ENCODE data around the gene METTL14. TPM values are rescaled to one million over a fixed set of nuclear protein-coding genes. Genes with fewer than 3 reads are reported as not detected.

METTL14 gene
- polyA plus RNA-seq, 3 donors: 6.6 to 19.2 (median 8.2) TPM

- Histone ChIP-seq H2AFZ (ENCODE audit: insufficient read depth, low read depth, low read length, poor library complexity, severe bottlenecking) (no peak overlapping the region), H3K4me2 (replicated peaks; ENCODE audit: extremely low read depth, low read length, poor library complexity, severe bottlenecking) (no peak overlapping the region), H3K79me2 (ENCODE audit: insufficient read depth, low read length) (no peaks in the 10 kb centered on the region), H3K36me3 (replicated peaks in 1 of 2; ENCODE audit: control insufficient read depth in 1 of 2, insufficient read depth in 2 of 2, low read length in 2 of 2) (peaks cover 71 to 96% of the 10 kb centered on the region in 2 donors), H3K4me1 (ENCODE audit: control insufficient read depth in 1 of 2, insufficient read depth in 2 of 2, low read length in 2 of 2) (no peaks in the 10 kb centered on the region), H3K27me3 (ENCODE audit: control insufficient read depth in 2 of 2, insufficient read depth in 2 of 2, low read length in 2 of 2) (no peaks in the 10 kb centered on the region), H3K9me3 (replicated peaks in 1 of 2; ENCODE audit: control insufficient read depth in 1 of 2, insufficient read depth in 1 of 2, low read length in 2 of 2) (no peaks in the 10 kb centered on the region), H4K20me1 (ENCODE audit: insufficient read depth, low read length) (no peaks in the 10 kb centered on the region), H3K27ac (ENCODE audit: low read depth in 1 of 2, low read length in 2 of 2) (no peak overlapping the region), H3K4me3 (replicated peaks in 1 of 3; ENCODE audit: low read depth in 2 of 3, low read length in 3 of 3) (no peak overlapping the region), H3K9ac (ENCODE audit: insufficient read depth, low read length, poor library complexity, severe bottlenecking) (no peak overlapping the region)
- Mint-ChIP-seq H3K36me3 (peaks cover 67 to 70% of the 10 kb centered on the region in 2 donors), H3K4me3 (no peak overlapping the region), H3K4me1 (peaks cover 6% of the 10 kb centered on the region), H3K27ac (no peak overlapping the region), H3K27me3 (ENCODE audit: low read depth in 3 of 3) (no peaks in the 10 kb centered on the region), H3K9me3 (no peaks in the 10 kb centered on the region)
- WGBS (ENCODE audit: insufficient coverage): no CpG with 5 or more reads among the region's 2 CpGs
- TF ChIP-seq CTCF (IDR thresholded peaks at IDR 0.05): no peak
- DNase-seq: no peak
- intact Hi-C loops (cut with micrococcal nuclease): no loop called here
Measured at GRCh38 chr4:118754890-118755289, 69.7 kb downstream of the METTL14 start.

GRCh38 chr4:118755438-118756226 lies 70.4 kb downstream of the METTL14 start:
- H3K4me3 ChIP-seq (replicated peaks in 1 of 3; ENCODE audit: low read depth in 2 of 3, low read length in 3 of 3): no peak overlapping the region

More at GRCh38 chr4:118755438-118756226, 70.4 kb downstream of the METTL14 start:
- no peak overlapping the region for H3K4me2 ChIP-seq (replicated peaks; ENCODE audit: extremely low read depth, low read length, poor library complexity, severe bottlenecking)
- no peaks in the 10 kb centered on the region for H4K20me1 ChIP-seq (ENCODE audit: insufficient read depth, low read length)
- peaks cover 63 to 95% of the 10 kb centered on the region in 2 donors for H3K36me3 ChIP-seq (replicated peaks in 1 of 2; ENCODE audit: control insufficient read depth in 1 of 2, insufficient read depth in 2 of 2, low read length in 2 of 2)
- no peak for TF ChIP-seq CTCF (IDR thresholded peaks at IDR 0.05)
- H3K27me3 ChIP-seq (ENCODE audit: control insufficient read depth in 2 of 2, insufficient read depth in 2 of 2, low read length in 2 of 2): no peaks in the 10 kb centered on the region
- H3K4me1 ChIP-seq (ENCODE audit: control insufficient read depth in 1 of 2, insufficient read depth in 2 of 2, low read length in 2 of 2): no peaks in the 10 kb centered on the region
- H3K79me2 ChIP-seq (ENCODE audit: insufficient read depth, low read length): no peaks in the 10 kb centered on the region
- H3K9me3 Mint-ChIP-seq: no peaks in the 10 kb centered on the region
- H2AFZ ChIP-seq (ENCODE audit: insufficient read depth, low read depth, low read length, poor library complexity, severe bottlenecking): no peak overlapping the region
- peaks cover 6% of the 10 kb centered on the region for H3K4me1 Mint-ChIP-seq
- H3K27me3 Mint-ChIP-seq (ENCODE audit: low read depth in 3 of 3): no peaks in the 10 kb centered on the region
- H3K4me3 Mint-ChIP-seq: no peak overlapping the region
- peaks cover 70 to 74% of the 10 kb centered on the region in 2 donors for H3K36me3 Mint-ChIP-seq
- H3K27ac ChIP-seq (ENCODE audit: low read depth in 1 of 2, low read length in 2 of 2): no peak overlapping the region
- intact Hi-C loops (cut with micrococcal nuclease): no loop called here
- no peak overlapping the region for H3K9ac ChIP-seq (ENCODE audit: insufficient read depth, low read length, poor library complexity, severe bottlenecking)
- no peak for DNase-seq
- no peak overlapping the region for H3K27ac Mint-ChIP-seq
- no peaks in the 10 kb centered on the region for H3K9me3 ChIP-seq (replicated peaks in 1 of 2; ENCODE audit: control insufficient read depth in 1 of 2, insufficient read depth in 1 of 2, low read length in 2 of 2)
- WGBS (ENCODE audit: insufficient coverage): no CpG with 5 or more reads among the region's 2 CpGs
